Ishikawa (cell line): ENCODE measurements around the gene B4GALT5.

Experiments
- CEBPB ChIP-seq: IDR thresholded peaks from 2 replicates; pipeline ENCODE4 v1.6.1; 2012
- CREB1 ChIP-seq: IDR thresholded peaks from 2 replicates; pipeline ENCODE4 v1.6.1; 2012; ENCODE audit warnings: low read depth
- EP300 ChIP-seq: IDR thresholded peaks from 2 replicates; pipeline ENCODE4 v1.6.1; 2012; ENCODE audit warnings: borderline replicate concordance
- FOXM1 ChIP-seq: IDR thresholded peaks from 2 replicates; pipeline ENCODE4 v1.6.1; 2012; ENCODE audit warnings: low read depth, borderline replicate concordance
- MAX ChIP-seq: IDR thresholded peaks from 2 replicates; pipeline ENCODE4 v1.6.1; 2012
- TAF1 ChIP-seq: IDR thresholded peaks from 2 replicates; pipeline ENCODE4 v1.6.1; 2012; ENCODE audit warnings: low read depth, mild to moderate bottlenecking
- TCF12 ChIP-seq: IDR thresholded peaks from 2 replicates; pipeline ENCODE4 v1.6.1; 2012; ENCODE audit warnings: low read depth
- YY1 ChIP-seq: IDR thresholded peaks from 2 replicates; pipeline ENCODE4 v1.6.1; 2012; ENCODE audit warnings: low read depth
- TF ChIP-seq, protein P1 (sequence below): IDR thresholded peaks from 2 replicates; pipeline ENCODE4 v1.6.1; 2012
- TF ChIP-seq, protein P2 (sequence below): IDR thresholded peaks from 2 replicates; pipeline ENCODE4 v1.6.1; 2012; ENCODE audit warnings: low read depth, mild to moderate bottlenecking

DNA sequence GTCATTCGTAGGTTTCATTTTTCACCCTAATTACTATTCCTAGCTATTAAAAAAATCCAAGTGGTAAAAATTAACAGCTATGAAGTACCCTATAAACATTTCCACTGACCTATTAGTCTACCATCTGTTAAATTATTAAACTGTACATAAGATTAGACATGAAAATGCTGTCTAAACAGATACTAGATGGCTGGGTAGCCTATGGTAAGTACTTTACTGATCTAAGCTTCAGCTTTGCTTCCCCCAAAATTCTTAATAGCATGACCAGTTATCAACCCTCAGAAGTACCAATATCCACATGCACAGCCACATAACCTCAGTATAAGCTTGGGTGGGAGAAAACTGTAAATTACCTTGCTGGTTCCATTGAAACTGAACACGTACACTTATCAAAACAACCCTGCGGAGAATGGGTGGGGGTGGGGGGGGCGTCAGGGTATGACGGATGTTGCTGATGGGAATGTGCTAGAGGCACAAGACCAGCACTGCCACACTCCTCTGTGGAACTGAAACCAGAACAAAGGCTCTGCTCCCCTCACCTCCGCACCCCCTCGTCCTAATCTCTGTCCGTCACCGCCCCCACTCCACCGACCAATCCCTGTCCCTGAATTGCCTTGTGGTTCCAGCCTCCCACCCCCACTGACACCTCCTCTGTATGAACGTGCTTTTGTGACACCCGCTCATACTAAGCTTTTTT, 45.3 kb downstream of the B4GALT5 start:
- no peak for TF ChIP-seq TAF1
- TF ChIP-seq YY1 = no peak
- no peak for TF ChIP-seq TCF12
- no peak for TF ChIP-seq CEBPB
- TF ChIP-seq, protein P1, sequence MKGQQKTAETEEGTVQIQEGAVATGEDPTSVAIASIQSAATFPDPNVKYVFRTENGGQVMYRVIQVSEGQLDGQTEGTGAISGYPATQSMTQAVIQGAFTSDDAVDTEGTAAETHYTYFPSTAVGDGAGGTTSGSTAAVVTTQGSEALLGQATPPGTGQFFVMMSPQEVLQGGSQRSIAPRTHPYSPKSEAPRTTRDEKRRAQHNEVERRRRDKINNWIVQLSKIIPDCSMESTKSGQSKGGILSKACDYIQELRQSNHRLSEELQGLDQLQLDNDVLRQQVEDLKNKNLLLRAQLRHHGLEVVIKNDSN = no peak
- TF ChIP-seq EP300 = no peak
- TF ChIP-seq, protein P2, sequence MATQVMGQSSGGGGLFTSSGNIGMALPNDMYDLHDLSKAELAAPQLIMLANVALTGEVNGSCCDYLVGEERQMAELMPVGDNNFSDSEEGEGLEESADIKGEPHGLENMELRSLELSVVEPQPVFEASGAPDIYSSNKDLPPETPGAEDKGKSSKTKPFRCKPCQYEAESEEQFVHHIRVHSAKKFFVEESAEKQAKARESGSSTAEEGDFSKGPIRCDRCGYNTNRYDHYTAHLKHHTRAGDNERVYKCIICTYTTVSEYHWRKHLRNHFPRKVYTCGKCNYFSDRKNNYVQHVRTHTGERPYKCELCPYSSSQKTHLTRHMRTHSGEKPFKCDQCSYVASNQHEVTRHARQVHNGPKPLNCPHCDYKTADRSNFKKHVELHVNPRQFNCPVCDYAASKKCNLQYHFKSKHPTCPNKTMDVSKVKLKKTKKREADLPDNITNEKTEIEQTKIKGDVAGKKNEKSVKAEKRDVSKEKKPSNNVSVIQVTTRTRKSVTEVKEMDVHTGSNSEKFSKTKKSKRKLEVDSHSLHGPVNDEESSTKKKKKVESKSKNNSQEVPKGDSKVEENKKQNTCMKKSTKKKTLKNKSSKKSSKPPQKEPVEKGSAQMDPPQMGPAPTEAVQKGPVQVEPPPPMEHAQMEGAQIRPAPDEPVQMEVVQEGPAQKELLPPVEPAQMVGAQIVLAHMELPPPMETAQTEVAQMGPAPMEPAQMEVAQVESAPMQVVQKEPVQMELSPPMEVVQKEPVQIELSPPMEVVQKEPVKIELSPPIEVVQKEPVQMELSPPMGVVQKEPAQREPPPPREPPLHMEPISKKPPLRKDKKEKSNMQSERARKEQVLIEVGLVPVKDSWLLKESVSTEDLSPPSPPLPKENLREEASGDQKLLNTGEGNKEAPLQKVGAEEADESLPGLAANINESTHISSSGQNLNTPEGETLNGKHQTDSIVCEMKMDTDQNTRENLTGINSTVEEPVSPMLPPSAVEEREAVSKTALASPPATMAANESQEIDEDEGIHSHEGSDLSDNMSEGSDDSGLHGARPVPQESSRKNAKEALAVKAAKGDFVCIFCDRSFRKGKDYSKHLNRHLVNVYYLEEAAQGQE = no peak
- TF ChIP-seq MAX = no peak
- TF ChIP-seq FOXM1 = no peak
- no peak for TF ChIP-seq CREB1
